GM23338 (cell line): ENCODE data around the gene OTOG.

ENCODE experiments used
- CREB1 ChIP-seq: fragments of 250-450 bp; sonication (Bioruptor Pico); IDR thresholded peaks from 2 replicates; pipeline ENCODE4 v1.5.0; 2020; ENCODE audit warnings: low read depth, mild to moderate bottlenecking, moderate library complexity
- EZH2 ChIP-seq: fragments of 200-600 bp; sonication (generic); IDR thresholded peaks from one replicate; pipeline ENCODE4 v1.8.0; 2017; ENCODE audit warnings: antibody characterized with exemption, mild to moderate bottlenecking, low read depth; ENCODE audit not compliant: unreplicated experiment
- REST ChIP-seq: IDR thresholded peaks from one replicate; pipeline ENCODE4 v1.6.1; 2018; ENCODE audit warnings: antibody characterized with exemption; ENCODE audit not compliant: unreplicated experiment

DNA sequence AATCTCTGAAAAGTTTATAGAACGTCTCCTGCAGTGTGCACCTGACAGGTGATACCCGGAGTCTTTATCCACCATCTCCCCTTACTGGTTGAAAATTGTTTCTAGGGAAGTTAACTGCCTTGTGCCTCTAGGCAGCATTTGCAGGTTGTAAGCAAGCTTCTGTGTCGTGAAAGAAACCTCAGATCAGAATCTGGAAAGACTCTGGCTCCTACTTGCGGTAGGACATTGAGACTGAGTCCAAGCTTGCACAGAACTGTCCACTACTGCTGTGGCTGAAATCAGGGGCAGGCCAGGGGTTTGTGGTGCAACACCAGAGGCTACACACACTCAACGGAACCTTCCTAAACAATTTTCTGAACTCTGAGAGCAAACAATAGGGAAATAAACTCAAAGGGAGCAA, 137.5 kb downstream of the OTOG start:
- TF ChIP-seq EZH2 (no peak), CREB1 (CRISPR knock-in tag) (no peak), REST (no peak)
